NCI-H510A (cell line): Measurements from ENCODE around the gene GRM8.

ENCODE experiments used
- DNase-seq: peaks from one replicate; lab custom pipeline; 2025; lab: John Stamatoyannopoulos, UW

GRM8 gene

GRCh38 chr7:127252778-127253280 lies at the start of gene GRM8:
GRM8 (minus strand) TSS chr7:127252941.
- peak; percentile 42 for DNase-seq

DNA sequence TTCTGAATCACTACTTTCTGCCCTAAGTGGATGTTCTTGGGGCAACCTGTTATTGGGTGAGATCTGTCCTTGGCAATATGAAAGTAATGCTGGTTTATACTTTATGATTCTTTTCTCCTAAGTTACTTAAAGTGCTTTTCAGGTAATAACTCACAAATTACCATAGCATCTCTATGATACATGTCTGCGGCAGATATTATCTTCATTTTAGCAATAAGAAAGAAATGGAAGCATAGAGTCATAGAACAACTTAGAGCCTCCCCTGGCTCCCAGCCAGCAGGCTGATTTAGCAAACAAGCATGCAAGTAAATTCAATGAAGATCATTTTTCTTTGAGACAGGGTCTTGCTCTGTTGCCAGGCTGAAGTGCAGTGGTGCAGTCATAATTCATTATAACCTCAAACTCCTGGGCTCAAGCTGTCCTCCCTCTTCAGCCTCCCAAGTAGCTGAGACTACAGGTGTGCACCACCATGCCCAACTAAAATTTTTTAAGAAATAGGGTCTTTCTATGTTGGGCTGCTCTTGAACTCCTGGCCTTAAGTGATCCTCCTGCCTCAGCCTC lies 38.1 kb upstream of the GRM8 start:
- DNase-seq = no peak

DNA sequence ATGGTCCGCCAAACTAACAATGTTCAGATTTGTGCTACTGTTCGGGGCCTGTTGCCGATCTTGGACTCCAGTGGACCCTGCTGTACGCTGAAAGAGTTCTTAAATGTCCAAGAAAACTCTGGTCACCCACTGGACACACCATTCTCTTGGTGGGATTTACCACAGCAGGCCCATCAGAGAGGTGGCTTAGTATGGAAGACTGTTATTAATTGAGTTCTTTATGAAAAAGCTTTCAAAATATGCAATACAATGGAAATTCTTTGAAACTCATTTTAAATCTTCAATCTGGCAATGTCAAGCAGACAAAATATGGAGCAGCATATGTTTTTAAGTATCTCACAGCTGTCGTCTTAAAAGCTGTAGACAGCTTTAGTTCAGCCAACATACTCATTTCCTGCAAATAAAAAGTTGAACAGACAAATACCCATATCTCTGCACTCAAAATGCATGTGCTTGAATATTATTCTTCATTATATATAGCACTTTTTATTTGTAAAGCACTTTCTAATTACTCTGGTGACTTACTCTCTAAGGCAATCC lies 37.4 kb upstream of the GRM8 start:
- DNase-seq = no peak

DNA sequence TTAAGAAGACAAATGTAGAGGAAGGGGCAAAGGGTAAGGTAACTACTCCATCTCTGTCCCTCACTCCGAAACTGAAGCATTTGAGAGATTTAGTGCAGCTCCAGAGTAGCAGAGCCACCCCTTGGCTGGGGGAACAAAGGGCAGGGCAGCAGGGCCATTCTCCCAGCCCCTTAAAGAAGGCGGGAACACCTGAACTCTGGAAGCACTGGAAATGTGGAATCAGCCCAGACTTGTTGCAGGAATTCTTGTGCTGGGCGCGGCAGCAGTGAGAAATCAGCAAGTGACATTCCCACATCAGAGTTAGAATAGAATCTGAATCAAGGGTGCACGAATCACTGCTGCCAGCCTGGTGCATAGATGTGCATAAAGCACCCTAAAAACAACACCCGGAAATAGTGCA lies 34.4 kb upstream of the GRM8 start:
- no peak for DNase-seq

- DNase-seq = no peak
Observed at GRCh38 chr7:127270093-127270492, 17.4 kb upstream of the GRM8 start.

GRCh38 chr7:127266047-127266446 lies 13.3 kb upstream of the GRM8 start:
- no peak for DNase-seq

DNA sequence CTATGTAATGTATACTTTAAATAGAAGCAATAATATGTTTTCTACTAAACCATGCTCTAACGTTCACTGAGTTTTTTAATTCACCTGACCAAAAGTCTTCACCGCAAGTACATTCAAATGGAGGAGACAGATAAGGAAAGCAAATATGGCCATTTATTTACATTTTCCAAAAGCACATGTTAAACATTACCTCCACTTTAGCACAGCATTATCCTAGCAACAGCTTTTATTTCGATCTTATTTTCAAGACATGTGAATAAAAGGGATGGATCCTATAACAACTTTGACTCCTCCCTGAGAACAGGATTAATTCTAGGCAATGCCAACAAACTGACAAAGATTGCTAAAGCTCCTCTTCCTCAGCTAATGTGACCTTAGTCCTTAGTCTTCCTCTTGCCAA lies 11.5 kb upstream of the GRM8 start:
- no peak for DNase-seq

DNA sequence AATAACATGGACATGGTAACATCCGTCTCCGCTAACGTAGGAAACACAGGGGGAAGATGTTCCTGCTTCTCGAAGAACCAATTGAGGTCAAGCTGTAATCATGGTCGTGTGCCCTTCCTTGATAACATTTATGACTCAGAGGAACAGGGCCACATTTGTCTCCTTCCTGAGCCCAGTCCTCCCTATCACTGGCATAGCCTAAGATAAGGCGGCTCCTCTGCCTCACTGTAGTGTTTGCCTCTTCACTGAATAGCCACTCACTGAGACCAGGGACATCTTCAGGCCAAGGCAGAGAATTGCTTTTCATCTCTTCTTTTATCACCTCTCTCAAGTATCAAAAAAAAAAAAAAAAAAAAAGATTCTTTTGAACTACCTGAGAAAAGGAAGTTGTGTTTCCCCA lies 5.4 kb upstream of the GRM8 start:
- no peak for DNase-seq

GRCh38 chr7:127257086-127257485 lies 4.3 kb upstream of the GRM8 start:
- DNase-seq = no peak

GRCh38 chr7:127256041-127256725 lies 3.4 kb upstream of the GRM8 start:
- no peak for DNase-seq

GRCh38 chr7:127254163-127254684 lies 1.5 kb upstream of the GRM8 start:
- DNase-seq = no peak

DNA sequence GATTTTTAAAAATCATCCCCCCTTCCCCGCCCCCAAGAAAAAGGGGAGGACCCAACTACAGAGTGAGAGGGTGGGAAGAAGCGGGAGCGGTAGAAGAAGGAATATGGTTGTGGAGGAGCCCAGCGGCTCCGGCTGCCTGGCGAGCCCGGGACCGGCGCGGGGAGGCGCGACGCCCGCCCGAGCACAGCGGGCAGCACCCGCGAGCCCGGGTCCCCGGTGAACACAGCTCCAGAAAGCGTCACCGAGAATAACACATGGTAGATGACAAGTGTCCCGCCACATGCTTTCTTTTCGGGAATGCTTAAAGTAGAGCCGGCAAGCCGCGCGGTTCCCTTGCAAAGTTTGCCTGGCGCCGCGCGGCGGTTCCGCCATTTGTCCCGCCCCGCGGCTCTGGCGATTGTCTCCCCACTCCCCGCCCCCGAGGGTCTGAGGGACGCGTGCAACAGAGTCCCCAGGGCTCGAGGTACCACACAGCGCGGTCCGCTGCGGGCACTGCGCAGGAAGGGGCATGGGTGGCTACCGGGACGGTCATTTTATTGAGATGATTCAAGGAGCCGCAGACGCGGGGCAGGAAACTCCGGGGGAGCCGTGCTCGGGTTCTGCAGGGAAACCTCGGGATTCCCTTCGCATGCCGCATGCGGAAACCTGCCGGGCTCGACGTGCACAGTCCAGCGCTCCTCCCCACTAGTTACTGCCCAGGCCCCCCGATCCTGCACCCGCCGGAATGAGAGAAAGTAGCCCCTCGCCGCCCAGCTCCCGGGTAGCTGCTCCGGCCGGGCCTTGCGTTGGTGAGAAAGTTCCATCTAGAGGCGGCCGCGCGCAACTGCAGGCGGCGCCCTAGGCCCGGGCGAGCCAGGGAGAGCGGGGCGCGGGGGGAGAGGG lies 781 bp upstream of the GRM8 start:
- peak; percentile 14 for DNase-seq

GRCh38 chr7:127252377-127252713 lies 396 bp downstream of the GRM8 start:
- no peak for DNase-seq

GRCh38 chr7:127251465-127252376 lies 1.0 kb downstream of the GRM8 start:
- peak; percentile 9 for DNase-seq

GRCh38 chr7:127251036-127251464 lies 1.7 kb downstream of the GRM8 start:
- no peak for DNase-seq

GRCh38 chr7:127250312-127251035 lies 2.3 kb downstream of the GRM8 start:
- DNase-seq = no peak

- DNase-seq = no peak
Observed at GRCh38 chr7:127245607-127246006, 7.1 kb downstream of the GRM8 start.

DNA sequence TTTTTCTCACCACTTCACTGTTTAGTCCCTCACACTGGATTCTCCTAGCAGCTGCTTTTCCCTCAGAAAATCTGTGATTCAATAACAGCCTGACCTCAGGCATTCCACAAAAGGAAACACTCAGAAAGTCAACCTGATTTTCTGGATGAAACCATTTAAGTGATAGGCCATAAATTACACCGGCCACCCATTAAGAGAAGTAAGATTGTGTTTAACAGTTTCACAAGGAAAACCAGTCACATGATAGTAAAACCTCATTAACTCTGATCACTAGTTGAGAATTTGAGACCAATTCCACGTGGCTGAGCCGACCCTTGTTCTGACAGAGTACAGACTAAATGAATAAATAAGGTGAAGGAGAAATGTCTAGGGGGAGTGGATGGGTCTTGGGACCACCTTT lies 7.7 kb downstream of the GRM8 start:
- DNase-seq = no peak

GRCh38 chr7:127239814-127240213 lies 12.9 kb downstream of the GRM8 start:
- no peak for DNase-seq

GRCh38 chr7:127233630-127234029 lies 19.1 kb downstream of the GRM8 start:
- DNase-seq = no peak

GRCh38 chr7:127231415-127231814 lies 21.3 kb downstream of the GRM8 start:
- DNase-seq = no peak
